WTC11 (cell line): ENCODE data around the gene CHRM4. TPM values are rescaled to one million over a fixed set of nuclear protein-coding genes. Genes with fewer than 3 reads are reported as not detected.

Experiments
- ATAC-seq: fragments of 200-7000 bp; cut with Tn5 transposase; 2 replicates; pipeline ENCODE4 v1.10.0; 2021; ENCODE audit warnings: mild to moderate bottlenecking, moderate library complexity
- CTCF ChIA-PET: fragments of 300-600 bp; sonication (Branson Sonifier 250); formaldehyde crosslinking; loops from one replicate; lab custom pipeline; 2021; ENCODE audit warnings: antibody characterized with exemption; lab: Charles Lee
- POLR2A ChIA-PET: fragments of 350-600 bp; sonication (Branson Sonifier 250); formaldehyde crosslinking; loops from one replicate; lab custom pipeline; 2021; ENCODE audit warnings: antibody characterized with exemption; lab: Charles Lee
- DNase-seq: peaks from one replicate; pipeline ENCODE4 v3.0.0; 2021; ENCODE audit warnings: low spot score
- H3K27ac Mint-ChIP-seq: 2 replicates; pipeline ENCODE4 v1.8.0; 2021; ENCODE audit warnings: mixed read lengths
- H3K27me3 Mint-ChIP-seq: 2 replicates; pipeline ENCODE4 v1.8.0; 2021; ENCODE audit warnings: low read depth, mild to moderate bottlenecking, moderate library complexity, mixed read lengths
- H3K36me3 Mint-ChIP-seq: 2 replicates; pipeline ENCODE4 v1.8.0; 2021; ENCODE audit warnings: mixed read lengths
- H3K4me1 Mint-ChIP-seq: 2 replicates; pipeline ENCODE4 v1.8.0; 2022; ENCODE audit warnings: mixed read lengths
- H3K4me3 Mint-ChIP-seq: 2 replicates; pipeline ENCODE4 v1.8.0; 2021; ENCODE audit warnings: mild to moderate bottlenecking, moderate library complexity, mixed read lengths
- H3K9me3 Mint-ChIP-seq: 2 replicates; pipeline ENCODE4 v1.8.0; 2021; ENCODE audit warnings: mixed read lengths
- CREB1 ChIP-seq: sonication (generic); formaldehyde crosslinking; IDR thresholded peaks from 2 replicates; pipeline ENCODE4 v1.8.0; 2023; ENCODE audit warnings: mild to moderate bottlenecking, missing genetic modification reagents
- FOXP1 ChIP-seq: sonication (generic); formaldehyde crosslinking; IDR thresholded peaks from 2 replicates; pipeline ENCODE4 v1.8.0; 2022; ENCODE audit warnings: missing genetic modification reagents, mild to moderate bottlenecking, moderate library complexity, borderline replicate concordance
- GTF2I ChIP-seq: fragments of 250-450 bp; sonication (Bioruptor Pico); conservative IDR thresholded peaks from 2 replicates; pipeline ENCODE4 v1.4.0; 2021; ENCODE audit warnings: mild to moderate bottlenecking
- IRF2 ChIP-seq: sonication (generic); formaldehyde crosslinking; IDR thresholded peaks from 2 replicates; pipeline ENCODE4 v1.8.0; 2022; ENCODE audit warnings: low read depth, missing genetic modification reagents, borderline replicate concordance
- MXD4 ChIP-seq: fragments of 250-450 bp; sonication (Bioruptor Pico); IDR thresholded peaks from 2 replicates; pipeline ENCODE4 v1.8.0; 2021; ENCODE audit warnings: mild to moderate bottlenecking, moderate library complexity, borderline replicate concordance
- MYBL2 ChIP-seq: sonication (generic); formaldehyde crosslinking; IDR thresholded peaks from 2 replicates; pipeline ENCODE4 v1.8.1; 2023; ENCODE audit warnings: mild to moderate bottlenecking, moderate library complexity, missing genetic modification reagents
- SMAD4 ChIP-seq: sonication (generic); formaldehyde crosslinking; IDR thresholded peaks from 2 replicates; pipeline ENCODE4 v1.8.0; 2022; ENCODE audit warnings: mild to moderate bottlenecking, missing genetic modification reagents
- TEAD4 ChIP-seq: sonication (generic); formaldehyde crosslinking; IDR thresholded peaks from 2 replicates; pipeline ENCODE4 v1.8.0; 2022; ENCODE audit warnings: mild to moderate bottlenecking, missing genetic modification reagents
- total RNA-seq: library from RNA; stranded (reverse); gene quantifications from 3 replicates; pipeline ENCODE4 v1.2.3, GENCODE V29; 2021
- TF ChIP-seq, protein P1 (sequence below): sonication (generic); formaldehyde crosslinking; IDR thresholded peaks from 2 replicates; pipeline ENCODE4 v1.8.1; 2023; ENCODE audit warnings: mild to moderate bottlenecking, moderate library complexity, missing genetic modification reagents
- TF ChIP-seq, protein P2 (sequence below): sonication (generic); formaldehyde crosslinking; IDR thresholded peaks from 2 replicates; pipeline ENCODE4 v1.8.1; 2022; ENCODE audit warnings: missing genetic modification reagents, borderline replicate concordance
- TF ChIP-seq, protein P3 (sequence below): sonication (generic); formaldehyde crosslinking; IDR thresholded peaks from 2 replicates; pipeline ENCODE4 v1.8.0; 2023; ENCODE audit warnings: missing genetic modification reagents

CHRM4 gene
- total RNA-seq, 1 experiment from 2014 or later: 0.85 TPM

DNA sequence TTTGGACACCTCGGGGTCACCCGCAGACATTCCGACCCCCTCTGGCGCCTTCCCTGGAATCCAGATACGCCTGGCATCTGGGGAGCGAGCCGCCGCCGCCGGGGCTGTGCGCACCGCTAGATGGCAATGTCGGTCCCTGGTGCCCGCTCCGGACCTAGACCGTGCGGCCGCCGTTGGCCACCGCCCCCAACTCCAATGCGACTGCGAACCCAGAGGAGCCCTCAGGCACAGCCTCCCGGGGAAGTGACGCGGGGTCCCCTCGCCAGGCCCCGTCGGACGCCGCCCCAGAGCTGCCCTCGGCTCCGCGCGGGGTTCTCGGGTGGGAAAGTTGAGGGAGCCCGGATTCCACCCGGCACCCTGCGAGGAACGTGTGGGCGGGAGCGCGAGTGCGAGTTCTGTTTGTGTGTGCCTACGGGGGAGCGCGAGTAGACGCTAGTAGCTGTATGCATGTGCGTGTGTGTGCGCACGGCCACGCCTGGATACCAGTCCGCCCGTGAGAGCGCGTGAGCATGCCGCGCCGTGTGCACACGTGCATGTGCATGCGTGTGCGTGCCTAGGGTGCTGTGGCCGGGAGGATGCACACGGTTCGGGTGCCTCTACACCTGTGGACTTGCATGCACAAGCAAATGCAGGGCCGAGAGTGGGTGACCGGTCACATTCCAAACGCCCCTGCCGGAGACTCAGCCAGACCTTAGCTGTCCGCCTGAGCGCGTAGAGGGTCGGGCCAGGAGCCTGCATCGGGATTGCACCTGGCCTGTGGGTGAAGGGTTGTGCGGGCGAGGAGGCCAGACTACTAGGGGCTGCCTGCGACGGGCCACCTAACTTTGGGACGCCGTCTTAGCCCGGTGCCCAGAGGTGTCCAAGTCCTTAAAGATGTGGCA lies 1.9 kb downstream of the CHRM4 start (continued):
- TF ChIP-seq, protein P1, sequence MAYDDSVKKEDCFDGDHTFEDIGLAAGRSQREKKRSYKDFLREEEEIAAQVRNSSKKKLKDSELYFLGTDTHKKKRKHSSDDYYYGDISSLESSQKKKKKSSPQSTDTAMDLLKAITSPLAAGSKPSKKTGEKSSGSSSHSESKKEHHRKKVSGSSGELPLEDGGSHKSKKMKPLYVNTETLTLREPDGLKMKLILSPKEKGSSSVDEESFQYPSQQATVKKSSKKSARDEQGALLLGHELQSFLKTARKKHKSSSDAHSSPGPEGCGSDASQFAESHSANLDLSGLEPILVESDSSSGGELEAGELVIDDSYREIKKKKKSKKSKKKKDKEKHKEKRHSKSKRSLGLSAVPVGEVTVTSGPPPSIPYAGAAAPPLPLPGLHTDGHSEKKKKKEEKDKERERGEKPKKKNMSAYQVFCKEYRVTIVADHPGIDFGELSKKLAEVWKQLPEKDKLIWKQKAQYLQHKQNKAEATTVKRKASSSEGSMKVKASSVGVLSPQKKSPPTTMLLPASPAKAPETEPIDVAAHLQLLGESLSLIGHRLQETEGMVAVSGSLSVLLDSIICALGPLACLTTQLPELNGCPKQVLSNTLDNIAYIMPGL: peak; percentile 88
- TF ChIP-seq IRF2 (CRISPR knock-in tag): no peak
- TF ChIP-seq, protein P2, sequence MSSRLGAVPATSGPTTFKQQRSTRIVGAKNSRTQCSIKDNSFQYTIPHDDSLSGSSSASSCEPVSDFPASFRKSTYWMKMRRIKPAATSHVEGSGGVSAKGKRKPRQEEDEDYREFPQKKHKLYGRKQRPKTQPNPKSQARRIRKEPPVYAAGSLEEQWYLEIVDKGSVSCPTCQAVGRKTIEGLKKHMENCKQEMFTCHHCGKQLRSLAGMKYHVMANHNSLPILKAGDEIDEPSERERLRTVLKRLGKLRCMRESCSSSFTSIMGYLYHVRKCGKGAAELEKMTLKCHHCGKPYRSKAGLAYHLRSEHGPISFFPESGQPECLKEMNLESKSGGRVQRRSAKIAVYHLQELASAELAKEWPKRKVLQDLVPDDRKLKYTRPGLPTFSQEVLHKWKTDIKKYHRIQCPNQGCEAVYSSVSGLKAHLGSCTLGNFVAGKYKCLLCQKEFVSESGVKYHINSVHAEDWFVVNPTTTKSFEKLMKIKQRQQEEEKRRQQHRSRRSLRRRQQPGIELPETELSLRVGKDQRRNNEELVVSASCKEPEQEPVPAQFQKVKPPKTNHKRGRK (CRISPR knock-in tag): no peak
- TF ChIP-seq, protein P3, sequence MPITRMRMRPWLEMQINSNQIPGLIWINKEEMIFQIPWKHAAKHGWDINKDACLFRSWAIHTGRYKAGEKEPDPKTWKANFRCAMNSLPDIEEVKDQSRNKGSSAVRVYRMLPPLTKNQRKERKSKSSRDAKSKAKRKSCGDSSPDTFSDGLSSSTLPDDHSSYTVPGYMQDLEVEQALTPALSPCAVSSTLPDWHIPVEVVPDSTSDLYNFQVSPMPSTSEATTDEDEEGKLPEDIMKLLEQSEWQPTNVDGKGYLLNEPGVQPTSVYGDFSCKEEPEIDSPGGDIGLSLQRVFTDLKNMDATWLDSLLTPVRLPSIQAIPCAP (CRISPR knock-in tag): no peak

DNA sequence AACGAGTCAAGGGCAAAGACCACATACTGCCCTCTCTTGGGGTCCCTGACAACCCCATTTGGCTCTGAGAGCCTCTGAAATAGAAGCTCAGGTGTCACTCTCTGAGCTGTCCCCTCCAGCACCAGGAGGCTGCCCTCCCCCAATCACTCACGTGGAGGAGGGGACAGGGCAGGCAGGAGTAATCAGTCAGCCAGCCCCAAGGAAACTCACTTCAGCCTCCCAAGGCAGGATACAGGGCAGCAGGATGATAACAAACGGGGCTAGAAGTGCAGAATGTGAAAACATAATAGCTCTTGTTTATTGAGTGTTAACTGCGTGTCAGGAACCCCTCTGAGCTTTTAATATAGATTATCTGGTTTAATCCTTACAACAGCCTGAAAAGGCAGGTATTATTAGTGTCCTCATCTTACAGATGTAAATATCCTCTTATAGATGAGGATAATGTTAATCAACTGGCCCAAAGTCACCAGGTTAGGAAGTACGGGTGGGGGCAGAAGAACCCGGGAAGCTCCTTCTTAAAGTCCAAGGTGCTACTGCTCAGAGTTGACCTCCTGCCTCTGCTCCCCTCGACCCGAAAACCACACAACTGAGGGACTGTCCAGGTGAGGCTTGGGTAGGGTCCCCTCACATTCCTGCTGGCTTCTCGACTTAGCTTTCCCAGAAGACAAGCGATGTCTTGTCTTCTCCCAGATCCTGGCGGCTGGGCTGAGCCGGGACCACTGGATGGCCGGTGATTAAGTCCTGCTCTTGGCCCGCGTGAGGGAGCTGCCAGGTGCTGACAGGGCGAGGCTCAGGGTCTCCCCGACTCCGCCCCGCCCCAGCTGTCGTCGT lies 2.7 kb downstream of the CHRM4 start:
- peaks cover 64% of the 10 kb centered on the region for H3K27me3 Mint-ChIP-seq
- no peak for DNase-seq
- CTCF ChIA-PET: interaction anchor here (0.5 to 6.6 kb wide), 49 partner anchors 9 to 308 kb away, joined by 3 to 96 read pairs (median 5); partner anchors contain the start of genes DGKZ and MDK

DNA sequence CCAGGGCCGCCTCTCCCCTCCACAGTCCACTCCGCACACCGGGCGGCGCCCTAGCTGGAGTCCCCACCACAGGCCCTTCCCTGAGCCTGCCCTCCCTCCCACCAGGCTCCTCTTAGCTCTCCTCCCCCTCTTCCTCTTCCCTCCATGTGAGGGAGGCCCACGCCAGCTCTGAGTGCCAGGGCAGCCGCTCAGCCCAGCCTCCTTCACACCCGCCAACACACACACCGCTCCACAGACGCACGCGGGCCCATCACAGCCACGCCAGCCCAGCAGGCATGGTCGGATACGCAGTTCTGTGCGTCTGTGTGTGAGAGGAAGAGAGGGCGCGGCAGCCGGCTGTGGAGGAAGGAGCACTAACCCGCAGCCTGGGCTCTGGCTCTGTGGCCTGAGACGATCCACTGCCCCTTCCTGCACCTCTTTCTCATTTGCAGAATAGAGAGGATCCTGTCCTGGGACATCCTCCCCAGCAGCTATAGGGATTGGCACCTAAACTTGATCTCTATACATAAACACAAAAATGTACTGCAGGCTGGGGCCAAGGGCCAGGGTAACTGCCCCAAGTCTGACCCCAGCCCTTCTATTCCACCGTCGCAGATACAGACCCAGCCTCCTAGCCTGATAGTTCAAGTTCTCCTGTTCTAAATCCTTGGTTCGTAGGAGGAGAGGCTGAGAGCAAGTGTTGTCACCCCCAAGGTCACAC lies 3.5 kb downstream of the CHRM4 start:
- no peak for TF ChIP-seq CREB1 (CRISPR knock-in tag)
- TF ChIP-seq MXD4 (CRISPR knock-in tag): no peak
- TF ChIP-seq MYBL2 (CRISPR knock-in tag): no peak
- no peak for TF ChIP-seq SMAD4 (CRISPR knock-in tag)
- TF ChIP-seq, protein P1: no peak
- TF ChIP-seq FOXP1 (CRISPR knock-in tag): no peak
- ChIA-PET CTCF (interaction anchor here (0.6 to 6.6 kb wide), 35 partner anchors 9 to 287 kb away, joined by 3 to 96 read pairs (median 5); partner anchors contain the start of genes DGKZ and MDK), POLR2A (interaction anchor here (0.6 to 1.1 kb wide), 2 partner anchors 93 to 728 kb away, joined by 4 read pairs; no protein-coding TSS in a partner anchor)
- Mint-ChIP-seq H3K36me3 (no peaks in the 10 kb centered on the region), H3K27ac (no peak overlapping the region), H3K27me3 (peaks cover 59% of the 10 kb centered on the region), H3K4me3 (no peak overlapping the region), H3K9me3 (no peaks in the 10 kb centered on the region), H3K4me1 (peaks cover 36% of the 10 kb centered on the region)
- DNase-seq (no peak), ATAC-seq (no peak)

More for the DNA sequence above, 2.7 kb downstream of the CHRM4 start:
- no peaks in the 10 kb centered on the region for H3K9me3 Mint-ChIP-seq
- POLR2A ChIA-PET: interaction anchor here (1.1 to 1.7 kb wide), 2 partner anchors 9 to 94 kb away, joined by 4 to 6 read pairs; no protein-coding TSS in a partner anchor
- peaks cover 32% of the 10 kb centered on the region for H3K4me1 Mint-ChIP-seq
- H3K27ac Mint-ChIP-seq: no peak overlapping the region
- no peak for ATAC-seq
- H3K36me3 Mint-ChIP-seq: no peaks in the 10 kb centered on the region
- H3K4me3 Mint-ChIP-seq: peak overlapping the region; percentile 69
- TF ChIP-seq TEAD4 (CRISPR knock-in tag) (peak; percentile 45; the same call in 1 of the 2 replicates), GTF2I (no peak)
